ENCODE data around the gene ATOH8. TPM values are rescaled to one million over a fixed set of nuclear protein-coding genes. Genes with fewer than 3 reads are reported as not detected.

ATOH8 gene
- total RNA-seq, 1 experiment from 2014 or later, result 0.20 TPM

DNA sequence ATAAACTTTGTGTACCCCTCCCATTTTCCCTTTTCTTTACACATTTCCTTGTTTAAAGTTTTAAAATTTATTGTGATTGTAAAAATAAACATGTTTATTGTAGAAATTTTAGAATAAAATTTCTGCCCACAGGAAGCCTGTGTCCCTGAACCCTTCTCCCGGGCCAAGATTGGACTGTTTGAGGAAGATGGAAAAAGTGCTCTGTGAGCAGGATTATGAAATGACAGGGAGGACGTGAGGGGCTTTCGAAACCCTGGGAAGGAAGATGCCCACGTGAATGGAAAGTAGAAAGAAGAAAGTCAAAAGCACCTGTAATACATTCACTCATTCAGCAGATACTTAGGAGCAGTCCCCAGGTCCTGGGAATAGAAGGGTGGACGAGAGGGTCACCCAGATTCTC, 25.4 kb upstream of the ATOH8 start:
- Histone ChIP-seq H2BK12ac (ENCODE audit: insufficient read length, low read depth, low read length) (no peak overlapping the region), H3T11ph (ENCODE audit: low read length) (no peak overlapping the region)

More for the DNA sequence above, 25.4 kb upstream of the ATOH8 start:
- Histone ChIP-seq H3K56ac (ENCODE audit: insufficient read length, low read depth, low read length) (no peak overlapping the region), H2BK120ac (ENCODE audit: low read depth, low read length, poor library complexity, severe bottlenecking) (no peak overlapping the region), H3K4ac (ENCODE audit: low read depth, low read length) (no peak overlapping the region), H3K4me1 (ENCODE audit: insufficient read depth, low read length) (no peaks in the 10 kb centered on the region), H2AFZ (ENCODE audit: low read length) (no peak overlapping the region), H3K14ac (ENCODE audit: insufficient read depth, low read length) (no peak overlapping the region), H3K9ac (ENCODE audit: extremely low read depth, insufficient read length, low read length) (no peak overlapping the region), H4K91ac (ENCODE audit: insufficient read length, low read depth, low read length) (no peak overlapping the region), H4K5ac (ENCODE audit: insufficient read length, low read depth, low read length) (no peak overlapping the region), H3K9me3 (ENCODE audit: control insufficient read depth, low read depth, low read length) (no peaks in the 10 kb centered on the region), H3K79me1 (ENCODE audit: insufficient read depth, low read depth, low read length, poor library complexity, severe bottlenecking) (no peaks in the 10 kb centered on the region), H3K27me3 (ENCODE audit: insufficient read depth, low read length) (no peaks in the 10 kb centered on the region), H2BK20ac (ENCODE audit: low read depth, low read length, poor library complexity, severe bottlenecking) (no peak overlapping the region), H4K20me1 (ENCODE audit: control insufficient read depth, insufficient read depth, insufficient read length) (no peaks in the 10 kb centered on the region), H2BK15ac (ENCODE audit: low read depth, low read length) (no peak overlapping the region), H3K23me2 (ENCODE audit: insufficient read length, low read depth, low read length, poor library complexity, severe bottlenecking) (no peaks in the 10 kb centered on the region), H3K18ac (ENCODE audit: insufficient read length, low read depth, low read length) (no peak overlapping the region), H3K23ac (ENCODE audit: insufficient read length, low read depth, low read length) (no peak overlapping the region), H2BK5ac (ENCODE audit: insufficient read length, low read length) (no peak overlapping the region), H3K79me2 (ENCODE audit: insufficient read depth, low read length) (no peaks in the 10 kb centered on the region), H3K4me2 (ENCODE audit: insufficient read depth, insufficient read length, low read length) (no peak overlapping the region), H2AK5ac (ENCODE audit: insufficient read length, low read length) (no peak overlapping the region), H3K27ac (ENCODE audit: insufficient read length, low read depth, low read length) (no peak overlapping the region), H4K8ac (replicated peaks; ENCODE audit: insufficient read length, low read depth, low read length) (no peak overlapping the region)
- WGBS (ENCODE audit: extremely low coverage, insufficient read length, low lambda C conversion rate), result no CpG with 5 or more reads among the region's 5 CpGs
- H3K4me3 Mint-ChIP-seq, result no peak overlapping the region
- H3K27ac Mint-ChIP-seq, result peak overlapping the region in 1 of 3 experiments; percentile 53; a peak in 1 of 7 replicates
- H3K9me3 Mint-ChIP-seq, result no peaks in the 10 kb centered on the region
- H3K4me1 Mint-ChIP-seq, result 0 out of 4 replicates have a peak, but pooled peaks cover 0 to 3% of the 10 kb centered on the region in 2 experiments
- TF ChIP-seq, protein P1, sequence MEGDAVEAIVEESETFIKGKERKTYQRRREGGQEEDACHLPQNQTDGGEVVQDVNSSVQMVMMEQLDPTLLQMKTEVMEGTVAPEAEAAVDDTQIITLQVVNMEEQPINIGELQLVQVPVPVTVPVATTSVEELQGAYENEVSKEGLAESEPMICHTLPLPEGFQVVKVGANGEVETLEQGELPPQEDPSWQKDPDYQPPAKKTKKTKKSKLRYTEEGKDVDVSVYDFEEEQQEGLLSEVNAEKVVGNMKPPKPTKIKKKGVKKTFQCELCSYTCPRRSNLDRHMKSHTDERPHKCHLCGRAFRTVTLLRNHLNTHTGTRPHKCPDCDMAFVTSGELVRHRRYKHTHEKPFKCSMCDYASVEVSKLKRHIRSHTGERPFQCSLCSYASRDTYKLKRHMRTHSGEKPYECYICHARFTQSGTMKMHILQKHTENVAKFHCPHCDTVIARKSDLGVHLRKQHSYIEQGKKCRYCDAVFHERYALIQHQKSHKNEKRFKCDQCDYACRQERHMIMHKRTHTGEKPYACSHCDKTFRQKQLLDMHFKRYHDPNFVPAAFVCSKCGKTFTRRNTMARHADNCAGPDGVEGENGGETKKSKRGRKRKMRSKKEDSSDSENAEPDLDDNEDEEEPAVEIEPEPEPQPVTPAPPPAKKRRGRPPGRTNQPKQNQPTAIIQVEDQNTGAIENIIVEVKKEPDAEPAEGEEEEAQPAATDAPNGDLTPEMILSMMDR (conservative IDR thresholded peaks at IDR 0.05), result no peak
- H3K36me3 Mint-ChIP-seq (ENCODE audit: insufficient read depth in 1 of 3, low read depth in 3 of 3), result no peaks in the 10 kb centered on the region; a peak in 1 of 7 replicates
- peaks cover 17% of the 10 kb centered on the region for H3K27me3 Mint-ChIP-seq (ENCODE audit: low read depth)
- no peak for DNase-seq
